ENCODE measurements around the gene CACNA1G. TPM values are rescaled to one million over a fixed set of nuclear protein-coding genes. Genes with fewer than 3 reads are reported as not detected.

Gene CACNA1G
- total RNA-seq, 2 experiments from 2014 or later: 0.05 TPM; not detected in 1

- DNase-seq: no peak
- intact Hi-C loops (cut with micrococcal nuclease): no loop called here
- ChIA-PET CTCF (interaction anchor here (0.5 kb wide), 1 partner anchor 140 kb away, joined by 3 read pairs; no protein-coding TSS in a partner anchor), POLR2A (no interaction called here)
- Mint-ChIP-seq H3K4me3 (no peak overlapping the region), H3K27me3 (no peaks in the 10 kb centered on the region), H3K36me3 (no peaks in the 10 kb centered on the region), H3K27ac (no peak overlapping the region), H3K9me3 (no peaks in the 10 kb centered on the region), H3K4me1 (ENCODE audit: low read depth) (no peaks in the 10 kb centered on the region)
These were observed 111.6 kb downstream of the CACNA1G start for GRCh38 chr17:50672071-50672470.

GRCh38 chr17:50672831-50673551 lies 112.5 kb downstream of the CACNA1G start:
- DNase-seq: no peak
- H3K36me3 Mint-ChIP-seq: no peaks in the 10 kb centered on the region
- ChIA-PET CTCF (no interaction called here), POLR2A (no interaction called here)
- no peak overlapping the region for H3K27ac Mint-ChIP-seq
- intact Hi-C loops (cut with micrococcal nuclease): no loop called here
- H3K4me1 Mint-ChIP-seq (ENCODE audit: low read depth): no peaks in the 10 kb centered on the region
- H3K9me3 Mint-ChIP-seq: no peaks in the 10 kb centered on the region
- H3K27me3 Mint-ChIP-seq: no peaks in the 10 kb centered on the region
- H3K4me3 Mint-ChIP-seq: no peak overlapping the region

GRCh38 chr17:50675190-50675589 lies 114.7 kb downstream of the CACNA1G start:
- intact Hi-C loops (cut with micrococcal nuclease): no loop called here
- Mint-ChIP-seq H3K36me3 (no peaks in the 10 kb centered on the region), H3K27ac (no peak overlapping the region), H3K27me3 (peaks cover 3% of the 10 kb centered on the region), H3K4me3 (no peak overlapping the region), H3K9me3 (no peaks in the 10 kb centered on the region), H3K4me1 (ENCODE audit: low read depth) (no peaks in the 10 kb centered on the region)
- ChIA-PET CTCF (no interaction called here), POLR2A (no interaction called here)
- no peak for DNase-seq

GRCh38 chr17:50675627-50676026 lies 115.1 kb downstream of the CACNA1G start:
- intact Hi-C loops (cut with micrococcal nuclease): no loop called here
- no peak for DNase-seq
- H3K36me3 Mint-ChIP-seq: no peaks in the 10 kb centered on the region
- POLR2A ChIA-PET: no interaction called here
- no peaks in the 10 kb centered on the region for H3K9me3 Mint-ChIP-seq
- CTCF ChIA-PET: no interaction called here
- peaks cover 3% of the 10 kb centered on the region for H3K27me3 Mint-ChIP-seq
- H3K4me1 Mint-ChIP-seq (ENCODE audit: low read depth): no peaks in the 10 kb centered on the region
- H3K4me3 Mint-ChIP-seq: no peak overlapping the region
- H3K27ac Mint-ChIP-seq: no peak overlapping the region

- DNase-seq: no peak
- POLR2A ChIA-PET: no interaction called here
- Mint-ChIP-seq H3K4me1 (ENCODE audit: low read depth) (peaks cover 3% of the 10 kb centered on the region), H3K9me3 (no peaks in the 10 kb centered on the region), H3K27me3 (peaks cover 6% of the 10 kb centered on the region), H3K4me3 (no peak overlapping the region), H3K27ac (no peak overlapping the region), H3K36me3 (no peaks in the 10 kb centered on the region)
- CTCF ChIA-PET: no interaction called here
- intact Hi-C loops (cut with micrococcal nuclease): no loop called here
These were observed 115.8 kb downstream of the CACNA1G start for GRCh38 chr17:50676065-50676975.

Other genes starting within 250 kb of the CACNA1G start
- gene XYLT2, start 214.6 kb upstream of the CACNA1G start, total RNA-seq: 10 to 100 TPM; 41.3 to 43.3 TPM
- gene MRPL27, start 187.5 kb upstream of the CACNA1G start, total RNA-seq: 10 to 100 TPM; 53.9 to 64.5 TPM
- gene EME1, start 187.5 kb upstream of the CACNA1G start, total RNA-seq: 10 to 100 TPM; 47.7 to 48.1 TPM
- 10 to 100 TPM; 77.1 to 78.8 TPM for gene LRRC59, start 163.2 kb upstream of the CACNA1G start, total RNA-seq
- gene ACSF2, start 134.5 kb upstream of the CACNA1G start, total RNA-seq: 10 to 100 TPM; 20.1 to 23.6 TPM
- gene CHAD, start 91.8 kb upstream of the CACNA1G start, total RNA-seq: not detected
- 10 to 100 TPM; 31.9 to 37.2 TPM for gene RSAD1, start 81.9 kb upstream of the CACNA1G start, total RNA-seq
- gene MYCBPAP, start 52.3 kb upstream of the CACNA1G start, total RNA-seq: 1 to 10 TPM; 8.1 to 8.5 TPM
- gene EPN3, start 28.0 kb upstream of the CACNA1G start, total RNA-seq: not detected
- gene SPATA20, start 13.5 kb upstream of the CACNA1G start, total RNA-seq: 10 to 100 TPM; 22.8 to 23.4 TPM
- not detected for gene ABCC3, start 74.2 kb downstream of the CACNA1G start, total RNA-seq
- gene ANKRD40, start 147.2 kb downstream of the CACNA1G start, total RNA-seq: 10 to 100 TPM; 27.4 to 27.8 TPM
- gene LUC7L3, start 158.9 kb downstream of the CACNA1G start, total RNA-seq: 100 to 1,000 TPM; 120 to 137 TPM
- not detected for gene ANKRD40CL, start 206.8 kb downstream of the CACNA1G start, total RNA-seq

All from activated CD4-positive, alpha-beta memory T cell treated with anti-CD3 and anti-CD28 coated beads for 36 hours (primary cell).